Measurements from ENCODE around the gene DBR1.

- TF ChIP-seq SP1 (IDR thresholded peaks at IDR 0.05) = no peak
- no peak for TF ChIP-seq SP1 (CRISPR knock-in tag; IDR thresholded peaks at IDR 0.05)
- no peak for TF ChIP-seq FOXM1 (CRISPR knock-in tag; IDR thresholded peaks at IDR 0.05)
- TF ChIP-seq ZNF609 (CRISPR knock-in tag; IDR thresholded peaks at IDR 0.05; ENCODE audit: borderline replicate concordance) = no peak
- no peak for TF ChIP-seq SOX13 (IDR thresholded peaks at IDR 0.05)
- TF ChIP-seq SOX13 (CRISPR knock-in tag; conservative IDR thresholded peaks at IDR 0.05 in 1 of 2, IDR thresholded peaks at IDR 0.05 in 1 of 2) = no peak
- no peak for TF ChIP-seq NFE2L1 (CRISPR knock-in tag; IDR thresholded peaks at IDR 0.05; ENCODE audit: borderline replicate concordance)
- no peak for TF ChIP-seq ZNF30 (CRISPR knock-in tag; IDR thresholded peaks at IDR 0.05)
- no peak for TF ChIP-seq ZNF24 (IDR thresholded peaks at IDR 0.05)
- TF ChIP-seq TAF1 (CRISPR knock-in tag; IDR thresholded peaks at IDR 0.05) = no peak
- no peak for TF ChIP-seq ZNF326 (CRISPR knock-in tag; IDR thresholded peaks at IDR 0.05; ENCODE audit: borderline replicate concordance)
- TF ChIP-seq DNMT1 (CRISPR knock-in tag; IDR thresholded peaks at IDR 0.05) = no peak
- no peak for TF ChIP-seq ZNF253 (CRISPR knock-in tag; IDR thresholded peaks at IDR 0.05; ENCODE audit: borderline replicate concordance)
Observed at GRCh38 chr3:138195481-138195880, 20.8 kb upstream of the DBR1 start.
